ENCODE results near the gene ISCU.

The ISCU gene

DNA sequence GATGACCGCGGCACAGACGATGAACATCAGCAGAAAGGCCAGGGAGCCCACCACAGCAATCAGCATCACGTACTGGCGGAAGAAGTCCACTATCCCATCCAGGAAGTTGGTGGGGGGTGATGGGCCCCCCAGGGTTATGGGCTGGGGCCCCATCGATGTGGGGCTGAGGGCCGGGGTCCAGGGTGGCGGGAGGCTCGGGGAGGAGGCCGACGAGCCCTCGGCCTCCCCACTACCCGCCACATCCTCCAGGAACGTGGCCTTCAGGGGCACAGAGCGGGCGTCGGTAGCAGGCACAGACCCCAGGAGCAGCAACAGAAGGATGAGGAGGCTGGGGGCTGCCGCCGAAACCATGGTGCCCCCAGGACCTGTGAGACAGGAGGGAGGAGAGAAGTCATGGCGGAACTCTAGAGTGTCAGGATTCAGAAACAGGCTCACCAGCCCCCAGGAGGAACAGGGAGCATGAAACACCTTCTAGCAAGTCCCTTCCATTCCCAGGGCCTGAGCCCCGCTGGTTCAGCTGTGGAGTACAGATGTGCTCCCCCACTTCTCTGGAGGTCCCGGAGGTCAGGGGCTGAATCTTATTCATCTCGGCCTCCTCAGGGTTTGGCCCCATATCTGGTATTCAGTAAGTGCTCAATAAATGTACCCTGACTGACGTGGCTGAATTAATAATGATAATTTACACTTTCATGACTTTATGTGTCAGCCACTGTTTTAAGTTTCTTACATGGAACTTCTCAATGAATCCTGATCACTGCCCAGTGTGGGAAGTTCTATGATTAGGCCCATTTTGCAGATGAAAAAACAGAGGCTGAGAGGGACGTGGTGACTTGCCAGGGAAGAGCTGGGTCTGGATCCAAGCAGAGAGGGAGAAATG lies 29.9 kb downstream of the ISCU start:
- no peak for DNase-seq

DNA sequence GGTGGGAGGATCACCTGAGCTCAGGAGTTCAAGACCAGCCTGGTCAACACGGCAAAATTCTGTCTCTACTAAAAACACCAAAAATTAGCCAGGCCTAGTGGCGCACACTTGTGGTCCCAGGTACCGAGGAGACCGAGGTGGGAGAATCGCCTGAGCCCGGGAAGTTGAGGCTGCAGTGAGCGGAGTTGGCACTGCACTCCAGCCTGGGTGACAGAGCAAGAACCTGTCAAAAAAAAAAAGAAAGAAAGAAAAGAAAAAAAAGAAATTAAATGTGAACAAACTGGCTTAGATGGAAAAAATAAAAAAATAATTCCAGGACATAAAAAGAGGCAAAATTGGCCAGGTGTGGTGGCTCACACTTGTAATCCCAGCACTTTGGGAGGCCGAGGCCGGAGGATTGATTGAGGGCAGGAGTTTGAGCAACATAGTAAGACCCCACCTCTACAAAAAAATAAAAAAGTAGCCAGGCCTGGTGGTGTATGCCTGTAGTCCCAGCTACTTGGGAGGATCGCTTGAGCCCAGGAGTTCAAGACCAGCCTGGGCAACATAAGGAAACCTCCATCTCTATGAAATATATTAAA lies 32.0 kb downstream of the ISCU start:
- DNase-seq: no peak

DNA sequence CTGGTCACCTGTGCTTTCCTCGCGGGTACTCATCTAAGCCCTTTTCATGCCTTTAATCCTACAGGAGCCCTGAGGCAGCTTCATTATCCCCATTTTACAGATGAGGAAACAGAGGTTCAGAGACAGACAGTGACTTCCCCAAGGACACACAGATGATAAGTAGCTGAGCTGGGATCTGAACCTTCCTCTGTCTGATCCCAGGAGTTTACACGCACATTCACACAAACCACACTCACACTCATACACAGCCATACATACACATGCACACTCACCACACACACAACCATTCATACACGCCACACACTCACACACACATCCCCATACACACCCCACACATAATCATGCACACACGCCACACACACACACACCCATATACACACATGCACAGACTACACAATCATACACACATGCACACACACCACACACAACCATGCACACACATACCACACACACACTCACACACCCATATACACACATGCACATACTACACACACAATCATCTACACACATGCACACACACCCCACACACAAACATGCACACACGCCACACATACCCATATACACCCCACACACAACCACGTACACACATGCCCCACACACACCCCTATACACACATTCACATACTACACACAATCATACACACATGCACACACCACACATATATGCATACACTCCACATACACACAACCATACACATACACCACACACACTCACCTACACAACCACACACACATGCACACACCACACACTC lies 32.7 kb downstream of the ISCU start:
- DNase-seq: no peak

DNA sequence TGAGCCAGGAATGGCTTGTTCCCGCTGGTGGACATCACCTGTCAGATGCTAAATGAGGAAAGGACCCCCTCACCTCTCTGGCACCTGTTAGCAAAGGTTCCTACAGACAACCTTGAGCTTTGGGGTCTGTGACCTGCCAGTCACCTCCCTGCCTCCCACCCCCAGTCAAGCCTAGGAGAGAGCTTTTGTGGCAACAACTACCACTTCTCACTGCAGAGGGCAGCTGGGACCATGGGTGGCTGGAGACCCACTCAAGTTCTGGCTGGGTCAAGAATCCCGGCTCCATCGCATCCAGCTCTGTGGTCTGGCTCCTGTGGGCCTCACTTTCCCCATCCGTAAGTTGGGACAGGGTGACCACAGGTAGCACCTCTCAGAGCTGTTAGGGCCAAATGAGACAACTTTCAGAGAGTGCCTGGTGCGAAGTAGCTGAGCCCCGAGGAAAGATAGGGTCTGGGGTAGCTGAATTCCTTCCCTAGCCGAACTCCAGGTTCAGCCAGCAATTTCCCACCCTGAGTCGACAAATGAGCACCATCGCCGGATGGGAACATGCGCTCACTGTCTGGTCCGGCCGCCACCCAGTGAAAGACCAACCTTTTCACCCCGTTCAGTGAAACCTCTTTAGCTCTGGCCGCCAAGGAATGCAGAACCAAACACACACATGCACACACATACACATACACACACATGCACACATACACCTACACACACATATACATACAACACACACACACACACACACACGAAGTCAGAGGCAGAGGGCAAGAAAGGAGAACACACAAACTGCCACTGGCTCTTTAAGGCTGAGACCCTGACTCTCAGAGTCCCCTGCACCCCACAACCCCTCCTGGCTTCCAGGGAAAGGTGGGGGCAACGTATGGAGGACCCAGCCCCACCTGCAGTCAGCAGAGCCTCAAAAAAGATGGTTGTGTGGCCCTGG lies 33.6 kb downstream of the ISCU start:
- no peak for DNase-seq

DNA sequence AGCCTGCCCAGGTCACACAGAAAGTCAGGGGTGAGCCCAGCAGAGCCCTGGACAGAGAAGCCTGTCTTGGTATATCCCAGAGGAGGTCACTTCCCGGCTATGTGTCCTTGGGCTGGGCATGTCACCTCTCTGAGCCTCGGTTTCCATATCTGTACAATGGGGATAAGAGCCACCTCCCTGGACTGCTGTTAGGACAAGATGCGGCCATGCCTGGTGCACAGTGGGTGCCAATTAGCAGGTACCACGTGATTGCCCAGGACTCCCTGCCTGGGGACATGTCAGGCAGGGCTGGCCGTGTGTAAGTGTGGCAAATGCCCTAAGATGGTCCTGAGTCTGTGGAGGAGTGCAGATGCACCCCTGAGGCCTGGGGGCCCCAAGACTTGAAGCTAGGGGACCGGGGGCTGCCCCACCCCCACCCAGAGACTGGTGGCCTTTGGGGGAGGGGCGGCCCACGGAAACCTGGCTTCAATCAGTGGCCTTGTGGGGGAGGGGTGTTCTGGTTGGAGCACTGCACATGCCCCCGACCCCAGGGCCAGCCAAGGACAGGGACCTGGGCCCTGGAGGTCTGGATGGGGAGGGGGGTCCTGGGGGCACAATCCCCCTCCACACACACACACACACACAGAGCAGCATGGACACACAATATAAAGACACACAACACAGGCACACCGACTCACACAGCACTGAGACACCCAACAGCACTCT lies 34.6 kb downstream of the ISCU start:
- DNase-seq: no peak

DNA sequence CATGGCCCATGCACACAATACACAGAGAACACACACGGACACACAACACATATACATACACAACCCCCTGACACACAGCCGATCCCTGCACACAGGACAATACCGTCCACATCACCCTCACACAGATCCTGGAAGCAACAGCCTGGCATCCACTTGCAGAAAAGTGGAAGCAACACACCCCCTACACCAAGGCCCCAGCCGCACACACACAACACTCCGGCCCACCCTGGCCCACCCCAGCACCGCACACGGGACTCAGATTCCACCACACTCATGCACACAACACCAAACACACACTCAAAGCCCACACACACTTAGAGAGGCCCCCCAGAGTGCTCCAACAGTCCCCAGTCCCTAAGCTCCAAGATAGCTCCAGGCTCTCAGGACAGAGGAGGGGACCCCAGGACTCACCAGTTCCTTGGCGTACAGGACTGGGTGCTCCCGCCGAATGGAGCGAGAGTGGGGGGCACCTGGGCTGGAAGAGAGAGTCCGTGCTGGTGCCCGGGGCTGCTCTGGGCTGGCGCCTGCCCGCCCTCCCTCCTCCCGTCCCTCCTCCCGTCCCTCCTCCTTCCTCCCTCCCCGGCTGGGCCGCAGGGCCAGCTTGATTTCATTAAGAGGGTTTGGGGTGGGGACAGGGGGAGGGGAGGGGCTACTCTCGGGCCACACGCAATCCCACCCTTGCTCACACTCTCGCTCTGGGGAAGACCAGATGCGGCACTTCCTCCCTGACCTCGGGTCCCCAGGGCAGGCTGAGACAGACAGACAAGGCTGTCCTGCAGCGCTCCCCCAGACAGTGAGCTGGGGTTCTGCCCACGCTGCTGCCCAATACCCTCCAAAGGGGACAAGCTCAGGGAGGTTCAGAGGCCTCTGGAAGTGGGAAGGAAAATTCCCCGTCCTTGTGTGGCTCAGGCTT lies 35.4 kb downstream of the ISCU start, which contains the start of gene TMEM119:
TMEM119 (minus strand) TSS at position 526 of the 913 bp plus-strand sequence. CDS start 5,701 bp downstream, outside the sequence.
- DNase-seq: no peak

DNA sequence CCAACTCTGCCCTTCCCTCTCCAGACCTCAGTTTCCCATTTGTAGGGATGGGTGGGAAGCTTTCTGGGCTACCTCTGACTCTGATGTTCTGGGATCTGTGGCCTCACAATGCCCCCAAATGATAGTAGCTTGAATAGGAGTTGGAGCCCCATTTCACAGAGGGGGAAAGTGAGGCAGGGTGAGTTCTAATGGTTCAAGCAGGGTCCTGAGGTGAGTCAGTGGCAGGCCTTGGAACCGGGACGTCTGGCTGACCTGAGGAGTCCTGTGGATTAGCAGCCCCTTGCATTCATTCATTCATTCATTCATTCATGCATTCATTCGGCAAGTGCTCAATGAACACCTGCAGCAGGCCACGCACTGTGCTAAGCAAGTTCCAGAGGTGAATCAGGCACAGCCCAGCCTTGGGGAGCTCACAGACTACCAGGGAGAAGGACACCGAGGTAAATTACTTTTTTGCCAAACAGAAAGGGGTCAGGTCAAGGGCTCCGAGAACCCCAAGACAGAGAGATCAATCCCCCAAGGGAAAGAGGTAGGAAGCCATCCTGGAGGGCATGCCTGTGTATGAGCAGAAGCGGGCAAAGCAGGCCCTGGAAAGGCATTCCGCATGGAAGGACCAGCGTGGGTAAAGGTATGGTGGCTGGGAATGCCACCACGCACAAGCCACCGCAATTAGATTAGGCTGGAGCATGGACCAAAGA lies 36.3 kb downstream of the ISCU start:
- DNase-seq: no peak

DNA sequence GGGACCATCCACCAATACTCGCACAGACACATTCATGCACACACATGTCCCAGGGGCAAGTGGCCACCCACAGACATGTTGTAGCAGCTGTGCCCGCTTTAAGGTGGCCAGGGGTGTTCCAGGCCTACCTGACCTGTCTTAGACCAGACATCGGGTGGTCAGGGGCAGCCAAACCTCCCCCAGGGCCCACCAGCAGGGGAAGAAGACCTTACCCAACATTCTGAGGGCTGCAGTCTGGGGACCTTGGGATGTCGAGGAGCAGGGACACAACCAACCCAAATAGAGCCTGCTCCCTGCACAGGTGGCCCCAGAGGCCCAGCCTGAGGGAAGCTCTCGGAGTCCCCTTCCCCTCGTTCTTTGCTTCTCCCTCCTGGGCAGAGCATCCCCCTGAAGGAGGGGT lies 37.1 kb downstream of the ISCU start:
- no peak for DNase-seq

DNA sequence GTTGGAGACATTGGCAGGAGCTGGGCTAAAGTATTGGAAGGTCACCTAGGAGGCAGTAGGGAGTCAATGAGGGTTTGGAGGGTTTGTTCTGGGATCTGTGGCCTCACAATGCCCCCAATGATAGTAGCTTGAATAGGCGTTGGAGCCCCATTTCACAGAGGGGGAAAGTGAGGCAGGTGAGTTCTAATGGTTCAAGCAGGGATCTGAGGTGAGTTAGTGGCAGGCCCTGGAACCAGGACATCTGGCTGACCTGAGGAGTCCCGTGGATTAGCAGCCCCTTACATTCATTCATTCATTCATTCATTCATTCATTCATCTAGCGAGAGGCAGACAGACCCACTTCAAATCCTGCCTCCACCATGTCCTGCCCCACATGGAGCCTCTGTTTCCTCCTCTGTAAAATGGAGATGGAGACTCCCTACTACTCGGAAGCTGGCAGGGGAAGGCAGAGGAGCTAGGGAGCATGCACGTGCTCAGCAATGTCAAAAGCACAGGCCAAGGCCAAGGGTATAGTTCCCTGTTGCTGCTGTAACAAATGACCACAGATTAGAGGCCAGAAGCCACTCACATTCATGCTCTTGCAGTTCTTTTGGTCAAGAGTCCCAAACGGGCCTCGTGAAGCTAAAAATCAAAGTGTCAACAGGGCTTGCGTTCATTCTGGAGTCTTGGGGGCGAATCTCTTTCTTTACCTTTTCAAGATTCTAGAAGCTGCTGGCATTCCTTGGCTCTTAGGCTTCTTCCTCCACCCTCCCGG lies 37.7 kb downstream of the ISCU start:
- no peak for DNase-seq

DNA sequence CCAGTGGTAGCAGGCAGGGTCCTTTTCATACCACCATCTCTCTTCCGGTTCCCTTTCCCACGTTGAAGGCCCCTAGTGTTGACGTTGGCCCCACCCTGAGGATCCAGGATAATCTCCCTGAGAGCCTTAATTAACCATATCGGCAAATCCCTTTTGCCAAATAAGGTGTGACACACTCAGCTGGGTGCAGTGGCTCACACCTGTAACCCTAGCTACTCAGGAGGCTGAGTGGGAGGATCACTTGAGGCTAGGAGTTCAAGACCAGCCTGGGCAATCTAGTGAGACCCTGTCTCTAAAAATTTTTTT lies 38.3 kb downstream of the ISCU start:
- DNase-seq: no peak

DNA sequence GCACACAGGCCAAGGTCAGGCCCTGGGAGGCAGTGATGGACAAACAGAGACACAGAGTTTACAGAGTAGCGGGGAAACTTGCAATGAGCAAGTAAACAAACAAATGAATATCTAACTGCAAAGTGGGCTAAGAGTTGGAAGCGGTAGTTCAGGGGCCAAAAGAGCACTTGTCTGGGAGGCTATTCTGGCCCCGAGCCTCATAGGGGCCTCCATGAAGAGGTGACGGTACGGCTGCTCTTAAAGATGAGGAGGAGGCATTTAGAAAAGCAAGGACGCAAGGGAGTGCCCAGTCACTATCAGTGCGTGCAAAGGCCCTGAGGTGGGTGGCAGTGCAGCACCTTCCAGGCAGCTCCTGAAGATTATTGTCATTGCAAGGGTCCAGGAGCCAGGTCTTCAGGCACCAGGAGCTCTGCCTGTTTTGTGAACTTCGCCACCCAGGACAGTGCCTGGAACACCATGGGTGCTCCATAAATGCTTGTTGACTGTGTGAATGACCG lies 39.9 kb downstream of the ISCU start:
- no peak for DNase-seq

DNA sequence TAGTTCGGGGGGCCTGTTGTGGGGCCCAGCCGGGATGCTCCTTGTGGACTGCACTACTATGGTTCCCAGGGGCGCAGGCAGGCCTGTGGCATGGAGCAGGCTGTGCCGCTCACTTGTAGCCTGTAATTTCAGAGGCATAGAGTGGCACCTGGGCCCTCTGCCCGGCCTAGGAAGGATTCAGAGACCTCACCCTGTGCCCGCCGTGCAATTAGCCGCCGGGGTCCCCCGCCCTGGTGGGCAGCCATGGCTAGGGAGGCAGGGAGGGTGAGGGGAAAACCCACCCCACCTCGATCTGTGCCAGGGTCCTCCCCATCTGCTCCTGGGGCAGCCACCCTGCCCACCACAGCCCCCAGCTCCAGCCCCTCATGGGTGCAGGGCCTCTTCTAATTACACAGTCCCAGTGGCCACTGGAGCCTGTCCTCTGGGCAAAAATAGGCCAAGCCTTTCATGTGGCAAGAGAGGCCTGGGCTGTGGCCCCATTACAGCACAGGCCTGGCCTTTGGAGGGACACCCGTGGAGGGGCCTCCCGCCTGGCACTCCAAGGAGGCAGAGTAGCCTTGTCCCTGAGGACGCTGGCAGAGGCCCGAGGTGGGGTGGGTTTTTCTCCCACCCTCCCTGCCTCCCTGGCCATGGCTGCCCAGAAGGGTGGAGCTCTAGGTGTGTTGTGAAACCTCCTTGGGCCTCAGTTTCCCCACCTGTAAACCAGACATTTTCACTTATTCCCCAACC lies 40.7 kb downstream of the ISCU start:
- DNase-seq: no peak

DNA sequence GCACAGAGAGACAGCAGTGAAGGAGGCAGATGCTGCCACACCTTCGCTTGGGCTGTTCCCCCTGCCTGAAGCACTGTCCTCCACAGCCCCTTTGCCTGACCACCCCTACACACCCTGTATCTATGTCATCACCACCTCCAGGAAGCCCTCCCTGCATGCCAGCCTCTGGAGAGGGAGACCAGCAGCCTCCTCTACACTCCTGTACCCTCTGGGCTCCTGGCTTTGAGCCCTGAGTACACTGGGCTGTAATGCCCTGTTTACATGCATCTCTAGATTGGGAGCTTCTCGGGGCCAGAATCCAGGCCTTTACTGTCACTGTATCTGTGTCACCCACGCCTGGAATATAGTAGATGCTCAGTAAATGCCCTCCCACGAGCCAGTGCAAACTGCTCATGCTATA lies 41.3 kb downstream of the ISCU start:
- no peak for DNase-seq

DNA sequence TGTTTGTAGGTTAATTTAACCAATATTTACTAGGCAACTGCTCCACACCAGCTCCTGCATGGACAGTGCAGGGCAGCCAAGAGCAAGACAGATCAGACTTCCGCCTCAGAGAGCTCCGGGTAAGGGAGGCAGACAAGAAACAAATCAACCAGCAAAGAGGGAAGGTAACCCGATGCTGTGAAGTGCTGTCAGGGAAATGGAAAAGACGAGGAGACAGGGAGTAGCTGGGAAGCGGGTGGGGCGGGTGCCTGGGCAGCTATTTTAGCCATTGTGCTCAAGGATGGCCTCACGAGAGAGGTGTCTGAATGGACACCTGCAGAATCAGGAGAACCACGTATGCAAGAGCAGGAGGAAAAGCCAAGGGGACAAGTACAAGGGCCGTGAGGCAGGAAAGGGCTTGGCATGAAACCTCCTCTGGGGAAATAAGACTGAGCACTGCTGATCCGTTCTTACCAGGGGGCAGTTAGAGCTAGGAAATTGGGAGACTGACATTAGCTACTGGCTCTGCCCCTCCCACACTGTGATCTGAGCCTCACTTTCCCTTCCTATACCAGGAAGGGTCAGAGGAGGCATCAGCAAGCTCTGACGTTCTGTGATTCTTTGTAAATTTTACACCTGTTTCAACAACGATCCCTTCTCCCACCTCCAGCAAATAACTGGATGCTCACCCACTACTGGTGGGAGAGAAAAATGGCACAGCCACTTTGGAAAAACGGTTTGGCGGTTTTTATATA lies 42.0 kb downstream of the ISCU start:
- no peak for DNase-seq

DNA sequence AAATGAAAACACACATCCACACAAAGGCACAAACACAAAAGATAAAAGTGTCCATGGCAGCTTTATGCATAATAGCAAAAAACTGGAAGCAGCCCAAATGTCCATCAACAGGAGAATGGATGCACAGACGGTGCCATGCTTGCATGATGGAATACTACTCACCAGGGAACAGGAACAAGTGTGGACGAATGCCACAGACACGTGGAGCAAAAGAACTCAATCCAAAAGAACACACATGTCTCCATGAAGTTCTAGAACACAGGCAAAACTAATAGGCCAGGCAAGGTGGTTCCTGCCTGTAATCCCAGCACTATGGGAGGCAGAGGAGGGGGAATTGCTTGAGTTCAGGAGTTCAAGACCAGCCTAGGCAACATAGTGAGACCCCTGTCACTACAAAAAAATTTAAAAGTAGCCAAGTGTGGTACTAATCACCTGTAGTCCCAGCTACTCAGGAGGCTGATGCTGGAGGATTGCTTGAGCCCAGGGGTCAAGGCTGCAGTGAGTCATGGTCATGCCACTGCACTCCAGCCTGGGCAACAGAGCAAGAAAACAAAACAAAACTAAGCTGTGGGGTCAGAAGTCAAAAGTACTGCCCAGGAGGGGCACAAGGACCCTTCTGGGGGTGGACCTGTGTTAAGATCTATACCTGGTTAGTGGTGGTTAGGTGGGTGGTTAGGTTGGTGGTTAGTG lies 42.7 kb downstream of the ISCU start:
- no peak for DNase-seq

DNA sequence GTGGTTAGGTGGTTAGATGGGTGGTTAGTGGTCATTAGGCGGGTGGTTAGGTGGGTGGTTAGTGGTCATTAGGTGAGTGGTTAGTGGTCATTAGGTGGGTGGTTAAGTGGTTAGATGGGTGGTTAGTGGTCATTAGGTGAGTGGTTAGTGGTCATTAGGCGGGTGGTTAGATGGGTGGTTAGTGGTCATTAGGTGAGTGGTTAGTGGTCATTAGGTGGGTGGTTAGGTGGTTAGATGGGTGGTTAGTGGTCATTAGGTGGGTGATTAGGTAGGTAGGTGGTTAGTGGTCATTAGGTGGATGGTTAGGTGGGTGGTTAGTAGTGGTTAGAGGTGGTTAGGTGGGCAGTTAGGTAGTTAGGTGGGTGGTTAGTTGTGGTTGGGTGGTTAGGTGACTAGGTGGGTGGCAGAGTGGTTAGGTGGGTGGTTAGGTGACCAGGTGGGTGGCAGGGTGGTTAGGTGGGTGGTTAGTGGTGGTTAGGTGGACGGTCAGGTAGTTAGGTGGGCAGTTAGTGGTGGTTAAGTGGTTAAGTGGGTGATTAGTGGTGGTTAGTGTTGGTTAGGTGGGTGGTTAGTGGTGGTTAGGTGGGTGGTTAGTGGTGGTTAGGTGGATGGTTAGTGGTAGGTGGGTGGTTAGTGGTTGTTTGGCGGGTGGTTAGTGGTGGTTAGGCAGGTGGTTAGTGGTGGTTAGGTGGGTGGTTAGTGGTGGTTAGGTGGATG lies 43.5 kb downstream of the ISCU start:
- DNase-seq: no peak

DNA sequence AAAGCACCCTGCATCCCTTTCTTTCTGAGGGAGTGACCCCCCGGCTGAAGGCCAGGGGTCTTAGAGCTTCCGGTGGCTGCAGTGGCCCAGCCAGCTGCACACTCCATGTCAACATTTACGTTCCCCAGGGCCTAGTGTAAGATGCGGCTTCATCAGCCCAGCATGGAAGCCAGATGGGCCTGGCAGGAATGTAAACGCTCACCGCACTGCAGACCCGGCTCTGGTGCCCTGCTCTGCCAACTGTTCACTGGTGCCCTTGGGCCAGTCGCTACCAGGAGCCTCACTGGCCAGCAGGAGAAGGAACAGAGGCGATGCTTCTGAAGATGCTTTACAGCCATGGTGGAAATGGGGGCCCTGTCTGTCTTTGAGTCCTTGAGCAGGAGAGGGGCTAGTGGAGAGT lies 44.1 kb downstream of the ISCU start:
- DNase-seq: no peak
